Measurements from ENCODE around the gene CIITA.
"Not testable (repeated sequence)": the region's sequence is repeated elsewhere in the genome, so short reads cannot be mapped to it uniquely, and the experiment has no call there.

Gene CIITA

GRCh38 chr16:10920726-10921427, 43.9 kb downstream of the CIITA start:
- DNase-seq = no peak

- DNase-seq = no peak
Observed at GRCh38 chr16:10921536-10922327, 44.7 kb downstream of the CIITA start.

GRCh38 chr16:10922328-10923145, 45.5 kb downstream of the CIITA start:
- no peak for DNase-seq

- no peak for DNase-seq
Observed at GRCh38 chr16:10923146-10923649, 46.2 kb downstream of the CIITA start.

GRCh38 chr16:10923650-10924214, 46.7 kb downstream of the CIITA start:
- no peak for DNase-seq

GRCh38 chr16:10925285-10925684, 48.3 kb downstream of the CIITA start:
- DNase-seq = not testable (repeated sequence)

GRCh38 chr16:10926094-10926493, 49.1 kb downstream of the CIITA start:
- no peak for DNase-seq

- DNase-seq = no peak
Observed at GRCh38 chr16:10926867-10927266, 49.9 kb downstream of the CIITA start.

- no peak for DNase-seq
Observed at GRCh38 chr16:10927497-10928112, 50.6 kb downstream of the CIITA start.

- DNase-seq = not testable (repeated sequence)
Observed at GRCh38 chr16:10929097-10929496, 52.1 kb downstream of the CIITA start.

GRCh38 chr16:10929853-10930754, 53.1 kb downstream of the CIITA start:
- DNase-seq = no peak

- DNase-seq = no peak
Observed at GRCh38 chr16:10930755-10931093, 53.7 kb downstream of the CIITA start.

GRCh38 chr16:10931134-10931533, 54.1 kb downstream of the CIITA start:
- DNase-seq = no peak

GRCh38 chr16:10931977-10932632, 55.1 kb downstream of the CIITA start:
- DNase-seq = no peak

GRCh38 chr16:10932959-10933710, 56.1 kb downstream of the CIITA start:
- no peak for DNase-seq

GRCh38 chr16:10933865-10934264, 56.9 kb downstream of the CIITA start:
- no peak for DNase-seq

- DNase-seq = no peak
Observed at GRCh38 chr16:10934325-10935107, 57.5 kb downstream of the CIITA start.

GRCh38 chr16:10935226-10935915, 58.4 kb downstream of the CIITA start:
- DNase-seq = no peak

Data from activated gamma-delta T cell treated with Interleukin-2 at 50 U/mL for 16 hours (primary cell).